OCI-LY3 (cell line): Measurements from ENCODE around the gene NRXN3.

Experiments used
- CTCF ChIP-seq: fragments of 200-600, 300-600 bp; sonication (generic); IDR thresholded peaks from 2 replicates; pipeline ENCODE4 v1.5.1; 2014; ENCODE audit warnings: antibody characterized with exemption, low read length, low read depth
- EZH2phosphoT487 ChIP-seq: fragments of 200-600 bp; shearing (Covaris generic); IDR thresholded peaks from 2 replicates; pipeline ENCODE4 v1.6.1; 2018; ENCODE audit warnings: antibody characterized with exemption, mixed run types, low read depth

DNA sequence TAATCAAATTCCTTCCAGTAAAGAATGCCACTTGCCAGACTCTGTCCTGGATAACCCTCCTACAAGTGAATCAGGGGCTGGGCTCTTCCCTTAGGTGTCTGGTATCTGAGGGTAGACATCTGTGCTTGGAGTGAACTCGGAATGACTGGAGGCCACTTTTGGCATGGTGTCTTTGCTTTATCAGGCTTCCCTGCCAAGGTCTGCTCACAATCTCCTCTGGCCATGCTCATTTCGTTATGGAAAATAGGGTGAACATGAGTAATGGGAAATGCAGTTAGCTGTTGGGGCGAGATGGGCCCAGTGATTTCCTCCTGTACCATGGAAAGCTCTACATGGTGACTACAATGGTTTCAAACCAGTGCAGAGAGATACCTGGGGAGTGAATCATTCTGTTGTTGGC, 212.9 kb downstream of the NRXN3 start:
- TF ChIP-seq CTCF (no peak), EZH2phosphoT487 (no peak)
